ENCODE measurements around the gene MICAL3.

Gene MICAL3

GRCh38 chr22:17906978-17907747 is 117.2 kb downstream of the MICAL3 start:
- TF ChIP-seq BACH2 (CRISPR knock-in tag; IDR thresholded peaks at IDR 0.05; ENCODE audit: borderline replicate concordance) (no peak), PATZ1 (CRISPR knock-in tag; IDR thresholded peaks at IDR 0.05; ENCODE audit: borderline replicate concordance) (no peak), ESRRG (CRISPR knock-in tag; IDR thresholded peaks at IDR 0.05) (no peak), POU6F1 (CRISPR knock-in tag; IDR thresholded peaks at IDR 0.05; ENCODE audit: borderline replicate concordance, low read depth) (no peak), TSHZ2 (CRISPR knock-in tag; IDR thresholded peaks at IDR 0.05) (no peak), GLIS3 (CRISPR knock-in tag; IDR thresholded peaks at IDR 0.05) (no peak), ARNTL (CRISPR knock-in tag; IDR thresholded peaks at IDR 0.05; ENCODE audit: borderline replicate concordance, low read depth) (no peak), ZFP3 (CRISPR knock-in tag; IDR thresholded peaks at IDR 0.05) (no peak), ZNF70 (CRISPR knock-in tag; IDR thresholded peaks at IDR 0.05) (no peak), SNAI2 (CRISPR knock-in tag; IDR thresholded peaks at IDR 0.05) (no peak), CSRNP3 (CRISPR knock-in tag; IDR thresholded peaks at IDR 0.05) (no peak), ZC3H10 (CRISPR knock-in tag; IDR thresholded peaks at IDR 0.05) (no peak), RARB (CRISPR knock-in tag; IDR thresholded peaks at IDR 0.05) (no peak)
- ATAC-seq = no peak

GRCh38 chr22:17905445-17905844 is 118.9 kb downstream of the MICAL3 start:
- ATAC-seq = no peak
- TF ChIP-seq OSR1 (CRISPR knock-in tag; IDR thresholded peaks at IDR 0.05) (no peak), CSDC2 (CRISPR knock-in tag; IDR thresholded peaks at IDR 0.05) (no peak), RARB (CRISPR knock-in tag; IDR thresholded peaks at IDR 0.05) (no peak), TOX (CRISPR knock-in tag; IDR thresholded peaks at IDR 0.05; ENCODE audit: borderline replicate concordance) (no peak), ZFP3 (CRISPR knock-in tag; IDR thresholded peaks at IDR 0.05) (no peak), CREB5 (CRISPR knock-in tag; IDR thresholded peaks at IDR 0.05; ENCODE audit: low read depth) (no peak), GLIS3 (CRISPR knock-in tag; IDR thresholded peaks at IDR 0.05) (no peak), ARNTL (CRISPR knock-in tag; IDR thresholded peaks at IDR 0.05; ENCODE audit: borderline replicate concordance, low read depth) (no peak)

- TF ChIP-seq PATZ1 (CRISPR knock-in tag; IDR thresholded peaks at IDR 0.05; ENCODE audit: borderline replicate concordance) (no peak), RARB (CRISPR knock-in tag; IDR thresholded peaks at IDR 0.05) (no peak), TOX (CRISPR knock-in tag; IDR thresholded peaks at IDR 0.05; ENCODE audit: borderline replicate concordance) (no peak), TSHZ2 (CRISPR knock-in tag; IDR thresholded peaks at IDR 0.05) (0 out of 2 replicates have a peak, but pooled peaks have one; percentile 16)
- ATAC-seq = no peak
These were observed 120.6 kb downstream of the MICAL3 start for GRCh38 chr22:17903564-17904295.
